Activated CD8-positive, alpha-beta memory T cell treated with anti-CD3 and anti-CD28 coated beads for 36 hours (primary cell): ENCODE data around the gene C17orf107. TPM values are rescaled to one million over a fixed set of nuclear protein-coding genes. Genes with fewer than 3 reads are reported as not detected.
"Not testable (repeated sequence)": the region's sequence is repeated elsewhere in the genome, so short reads cannot be mapped to it uniquely, and the experiment has no call there.

Experiments used
- CTCF ChIA-PET: fragments of 350-600 bp; sonication (Branson Sonifier 250); formaldehyde crosslinking; loops from one replicate; lab custom pipeline; 2021; ENCODE audit warnings: antibody characterized with exemption; lab: Charles Lee
- POLR2A ChIA-PET: fragments of 350-600 bp; sonication (Branson Sonifier 250); formaldehyde crosslinking; loops from one replicate; lab custom pipeline; 2021; ENCODE audit warnings: antibody characterized with exemption; lab: Charles Lee
- total RNA-seq, 2 experiments: library from RNA; stranded (reverse); gene quantifications; one replicate each; pipeline ENCODE4 v1.2.3, GENCODE V29; 2021

C17orf107 gene
- total RNA-seq, 2 experiments from 2014 or later = 2.8 to 3.2 TPM

GRCh38 chr17:4869058-4869998 is 30.0 kb upstream of the C17orf107 start:
- POLR2A ChIA-PET = not testable (repeated sequence)
- CTCF ChIA-PET = interaction anchor here (1.2 kb wide), 1 partner anchor 81 kb away, joined by 3 read pairs; no protein-coding TSS in a partner anchor

GRCh38 chr17:4870855-4871254 is 28.5 kb upstream of the C17orf107 start:
- ChIA-PET POLR2A (no interaction called here), CTCF (interaction anchor here (0.7 kb wide), 1 partner anchor 225 kb away, joined by 3 read pairs; no protein-coding TSS in a partner anchor)

GRCh38 chr17:4872786-4873185 is 26.6 kb upstream of the C17orf107 start:
- CTCF ChIA-PET = no interaction called here
- POLR2A ChIA-PET = no interaction called here

- ChIA-PET POLR2A (no interaction called here), CTCF (no interaction called here)
Measured at GRCh38 chr17:4877089-4877488, 22.2 kb upstream of the C17orf107 start.

- ChIA-PET POLR2A (interaction anchor here (0.5 kb wide), 1 partner anchor 32 kb away, joined by 5 read pairs; no protein-coding TSS in a partner anchor), CTCF (no interaction called here)
Measured at GRCh38 chr17:4879601-4880000, 19.7 kb upstream of the C17orf107 start.

- ChIA-PET CTCF (interaction anchor here (0.6 to 0.9 kb wide), 3 partner anchors 85 to 245 kb away, joined by 3 to 4 read pairs (median 3); partner anchors contain the start of genes GLTPD2 and PSMB6), POLR2A (interaction anchor here (0.6 kb wide), 1 partner anchor 429 kb away, joined by 4 read pairs; no protein-coding TSS in a partner anchor)
Measured at GRCh38 chr17:4880857-4881256, 18.5 kb upstream of the C17orf107 start.

- ChIA-PET POLR2A (no interaction called here), CTCF (interaction anchor here (0.6 to 1.6 kb wide), 3 partner anchors 21 to 145 kb away, joined by 3 read pairs; partner anchors contain the start of gene PSMB6)
Measured at GRCh38 chr17:4881761-4882555, 17.4 kb upstream of the C17orf107 start.

GRCh38 chr17:4884489-4884888 is 14.8 kb upstream of the C17orf107 start:
- POLR2A ChIA-PET = no interaction called here

GRCh38 chr17:4886830-4887229 is 12.5 kb upstream of the C17orf107 start:
- POLR2A ChIA-PET = no interaction called here

More at GRCh38 chr17:4884489-4884888, 14.8 kb upstream of the C17orf107 start:
- CTCF ChIA-PET = no interaction called here

GRCh38 chr17:4887581-4887980 is 11.8 kb upstream of the C17orf107 start:
- POLR2A ChIA-PET = no interaction called here

More at GRCh38 chr17:4886830-4887229, 12.5 kb upstream of the C17orf107 start:
- CTCF ChIA-PET = interaction anchor here (0.7 to 0.8 kb wide), 2 partner anchors 49 to 79 kb away, joined by 3 to 4 read pairs; no protein-coding TSS in a partner anchor

GRCh38 chr17:4891411-4892410 is 7.6 kb upstream of the C17orf107 start:
- ChIA-PET CTCF (interaction anchor here (0.5 to 1.0 kb wide), 2 partner anchors 109 to 223 kb away, joined by 4 read pairs; no protein-coding TSS in a partner anchor), POLR2A (no interaction called here)

More at GRCh38 chr17:4887581-4887980, 11.8 kb upstream of the C17orf107 start:
- CTCF ChIA-PET = interaction anchor here (0.8 to 2.9 kb wide), 4 partner anchors 12 to 115 kb away, joined by 3 to 10 read pairs (median 3); partner anchors contain the start of gene C17orf107

GRCh38 chr17:4892499-4893221 is 6.7 kb upstream of the C17orf107 start:
- ChIA-PET CTCF (no interaction called here), POLR2A (no interaction called here)

- CTCF ChIA-PET = no interaction called here
Measured at GRCh38 chr17:4893272-4893671, 6.1 kb upstream of the C17orf107 start.

GRCh38 chr17:4893721-4894560 is 5.4 kb upstream of the C17orf107 start:
- POLR2A ChIA-PET = no interaction called here
- CTCF ChIA-PET = interaction anchor here (1.4 kb wide), 1 partner anchor 104 kb away, joined by 6 read pairs; the partner anchor contains the start of gene GLTPD2

More at GRCh38 chr17:4893272-4893671, 6.1 kb upstream of the C17orf107 start:
- POLR2A ChIA-PET = no interaction called here

- CTCF ChIA-PET = interaction anchor here (1.4 kb wide), 1 partner anchor 106 kb away, joined by 6 read pairs; the partner anchor contains the start of gene GLTPD2
Measured at GRCh38 chr17:4895121-4895520, 4.2 kb upstream of the C17orf107 start.

GRCh38 chr17:4895657-4896331 is 3.5 kb upstream of the C17orf107 start:
- POLR2A ChIA-PET = no interaction called here
- CTCF ChIA-PET = no interaction called here

More at GRCh38 chr17:4895121-4895520, 4.2 kb upstream of the C17orf107 start:
- POLR2A ChIA-PET = no interaction called here
